Stomach (tissue), 4 donors: Measurements from ENCODE around the gene ANO1.

Experiments
- CTCF ChIP-seq, 7 experiments: fragments of 450-650 bp in 4 of 7; fragments of 200-600 bp in 3 of 7; sonication (generic) in 3 of 7; IDR thresholded peaks; one replicate each; pipeline ENCODE4 v1.5.1; 2016 to 2019; ENCODE audit warnings: antibody characterized with exemption in 7 of 7, control low read depth in 2 of 7, mild to moderate bottlenecking in 1 of 7
- POLR2A ChIP-seq, 4 donors: fragments of 450-650 bp; IDR thresholded peaks; one replicate each; pipeline ENCODE4 v1.6.1; 2016; ENCODE audit warnings: antibody characterized with exemption in 4 of 4, control low read depth in 2 of 4, mild to moderate bottlenecking in 1 of 4, moderate library complexity in 1 of 4

DNA sequence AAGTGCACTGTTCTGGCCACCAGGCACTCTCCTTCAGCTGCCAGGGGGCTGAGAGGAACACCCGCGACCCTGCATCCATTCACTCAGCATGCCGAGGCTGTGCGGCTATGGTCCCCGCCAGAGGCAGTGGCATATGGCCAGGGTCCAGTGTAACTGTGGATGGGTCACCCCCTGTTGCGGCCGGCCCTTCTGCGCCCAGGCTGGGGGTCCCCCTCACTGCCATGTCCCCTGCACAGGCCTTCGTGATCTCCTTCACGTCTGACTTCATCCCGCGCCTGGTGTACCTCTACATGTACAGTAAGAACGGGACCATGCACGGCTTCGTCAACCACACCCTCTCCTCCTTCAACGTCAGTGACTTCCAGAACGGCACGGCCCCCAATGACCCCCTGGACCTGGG is 104.1 kb downstream of the ANO1 start:
- TF ChIP-seq CTCF (IDR thresholded peaks at IDR 0.05) (no peak), POLR2A (IDR thresholded peaks at IDR 0.05) (no peak)
